CMK (cell line): ENCODE results near the gene TCEANC2.

Source experiments
- DNase-seq: peaks from one replicate; pipeline ENCODE4 v3.0.0-alpha.2; 2010; ENCODE audit warnings: low read depth

TCEANC2 gene

GRCh38 chr1:54114955-54115354 lies 61.5 kb downstream of the TCEANC2 start:
- no peak for DNase-seq

- no peak for DNase-seq
These were observed 62.1 kb downstream of the TCEANC2 start for GRCh38 chr1:54115520-54115919.

- no peak for DNase-seq
These were observed 64.6 kb downstream of the TCEANC2 start for GRCh38 chr1:54117815-54118563.

GRCh38 chr1:54118704-54119103 lies 65.3 kb downstream of the TCEANC2 start:
- DNase-seq = no peak

GRCh38 chr1:54120018-54120697 lies 66.8 kb downstream of the TCEANC2 start:
- DNase-seq = no peak

GRCh38 chr1:54120698-54121481 lies 67.5 kb downstream of the TCEANC2 start:
- DNase-seq = no peak

GRCh38 chr1:54121482-54122134 lies 68.2 kb downstream of the TCEANC2 start:
- DNase-seq = peak; percentile 78

- DNase-seq = no peak
These were observed 68.8 kb downstream of the TCEANC2 start for GRCh38 chr1:54122135-54122751.

- DNase-seq = no peak
These were observed 69.6 kb downstream of the TCEANC2 start for GRCh38 chr1:54122992-54123391.

GRCh38 chr1:54124472-54124871 lies 71.1 kb downstream of the TCEANC2 start:
- no peak for DNase-seq

- DNase-seq = no peak
These were observed 71.5 kb downstream of the TCEANC2 start for GRCh38 chr1:54124906-54125305.

- DNase-seq = no peak
These were observed 72.1 kb downstream of the TCEANC2 start for GRCh38 chr1:54125386-54126070.

GRCh38 chr1:54126271-54126815 lies 72.9 kb downstream of the TCEANC2 start:
- DNase-seq = no peak

- DNase-seq = no peak
These were observed 74.3 kb downstream of the TCEANC2 start for GRCh38 chr1:54127594-54128300.

- DNase-seq = no peak
These were observed 76.5 kb downstream of the TCEANC2 start for GRCh38 chr1:54129858-54130257.

GRCh38 chr1:54131419-54131818 lies 78.0 kb downstream of the TCEANC2 start:
- DNase-seq = no peak

- no peak for DNase-seq
These were observed 79.1 kb downstream of the TCEANC2 start for GRCh38 chr1:54132495-54132894.

- no peak for DNase-seq
These were observed 80.9 kb downstream of the TCEANC2 start for GRCh38 chr1:54134295-54134694.

GRCh38 chr1:54135436-54136120 lies 82.2 kb downstream of the TCEANC2 start:
- no peak for DNase-seq
